ENCODE measurements around the gene DZANK1.

DNA sequence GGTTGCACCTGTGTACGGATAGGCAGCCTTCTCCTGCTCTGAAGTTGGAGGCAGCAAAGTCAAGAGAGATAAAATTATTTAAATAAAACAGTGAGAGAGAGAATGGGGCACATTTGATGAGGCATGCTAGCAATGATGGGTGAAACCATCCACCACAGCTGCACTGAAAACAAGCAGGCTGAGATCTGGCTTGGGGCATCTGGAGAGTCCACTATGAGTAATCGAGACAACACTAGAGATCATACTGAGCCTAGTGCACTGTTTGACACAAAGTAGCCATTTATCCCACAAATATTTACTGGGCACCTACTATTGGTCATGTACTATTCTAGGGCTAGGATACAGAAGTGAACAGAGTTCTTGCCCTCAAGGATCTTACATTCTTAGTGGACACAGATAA is 66.4 kb downstream of the DZANK1 start:
- TF ChIP-seq EP300 (IDR thresholded peaks at IDR 0.05) (no peak), POLR2A (IDR thresholded peaks at IDR 0.05) (no peak)
- TF ChIP-seq, protein P1, sequence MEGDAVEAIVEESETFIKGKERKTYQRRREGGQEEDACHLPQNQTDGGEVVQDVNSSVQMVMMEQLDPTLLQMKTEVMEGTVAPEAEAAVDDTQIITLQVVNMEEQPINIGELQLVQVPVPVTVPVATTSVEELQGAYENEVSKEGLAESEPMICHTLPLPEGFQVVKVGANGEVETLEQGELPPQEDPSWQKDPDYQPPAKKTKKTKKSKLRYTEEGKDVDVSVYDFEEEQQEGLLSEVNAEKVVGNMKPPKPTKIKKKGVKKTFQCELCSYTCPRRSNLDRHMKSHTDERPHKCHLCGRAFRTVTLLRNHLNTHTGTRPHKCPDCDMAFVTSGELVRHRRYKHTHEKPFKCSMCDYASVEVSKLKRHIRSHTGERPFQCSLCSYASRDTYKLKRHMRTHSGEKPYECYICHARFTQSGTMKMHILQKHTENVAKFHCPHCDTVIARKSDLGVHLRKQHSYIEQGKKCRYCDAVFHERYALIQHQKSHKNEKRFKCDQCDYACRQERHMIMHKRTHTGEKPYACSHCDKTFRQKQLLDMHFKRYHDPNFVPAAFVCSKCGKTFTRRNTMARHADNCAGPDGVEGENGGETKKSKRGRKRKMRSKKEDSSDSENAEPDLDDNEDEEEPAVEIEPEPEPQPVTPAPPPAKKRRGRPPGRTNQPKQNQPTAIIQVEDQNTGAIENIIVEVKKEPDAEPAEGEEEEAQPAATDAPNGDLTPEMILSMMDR (IDR thresholded peaks at IDR 0.05): no peak

All from ovary (tissue), 3 donors.